CD14-positive monocyte (primary cell): Measurements from ENCODE around the gene IFT122. TPM values are rescaled to one million over a fixed set of nuclear protein-coding genes. Genes with fewer than 3 reads are reported as not detected.
"Not testable (repeated sequence)": the region's sequence is repeated elsewhere in the genome, so short reads cannot be mapped to it uniquely, and the experiment has no call there.

Experiments used
- DNase-seq, 3 donors: peaks; one replicate each; pipeline ENCODE4 v3.0.0-alpha.2; 2011 to 2022
- H2AFZ ChIP-seq: 2 replicates; pipeline ENCODE4 v1.6.0; 2012; ENCODE audit warnings: mild to moderate bottlenecking, low read depth, low read length, inconsistent platforms; ENCODE audit not compliant: insufficient read depth, poor library complexity, severe bottlenecking
- H3K27ac ChIP-seq, 2 donors: 1 replicate in 1 of 2; 2 replicates in 1 of 2; pipeline ENCODE4 v1.5.1; 2012 to 2013; ENCODE audit warnings: low read length in 2 of 2, control low read depth in 1 of 2, inconsistent platforms in 1 of 2, low read depth in 1 of 2, mild to moderate bottlenecking in 1 of 2
- H3K27me3 ChIP-seq, 2 donors: one replicate each; pipeline versions ENCODE4 v1.6.0 to v1.6.1; 2011 to 2013; ENCODE audit warnings: low read length in 2 of 2; ENCODE audit not compliant: control insufficient read depth in 2 of 2, insufficient read depth in 2 of 2
- H3K36me3 ChIP-seq, 2 donors: replicated peaks in 1 of 2; 1 replicate in 1 of 2; 2 replicates in 1 of 2; pipeline versions ENCODE4 v1.5.1 to v1.6.1; 2012 to 2013; ENCODE audit warnings: low read length in 2 of 2, control low read depth in 1 of 2, inconsistent platforms in 1 of 2, mild to moderate bottlenecking in 1 of 2; ENCODE audit not compliant: insufficient read depth in 2 of 2, control insufficient read depth in 1 of 2
- H3K4me1 ChIP-seq, 2 donors: 1 replicate in 1 of 2; 2 replicates in 1 of 2; pipeline versions ENCODE4 v1.5.1 to v1.6.1; 2012 to 2013; ENCODE audit warnings: low read length in 2 of 2, control low read depth in 1 of 2, inconsistent platforms in 1 of 2, mild to moderate bottlenecking in 1 of 2, moderate library complexity in 1 of 2; ENCODE audit not compliant: insufficient read depth in 2 of 2, control insufficient read depth in 1 of 2
- H3K4me2 ChIP-seq: replicated peaks from 2 replicates; pipeline ENCODE3; 2012; ENCODE audit warnings: low read length, moderate library complexity, mild to moderate bottlenecking; ENCODE audit not compliant: poor library complexity, severe bottlenecking; ENCODE audit errors: extremely low read depth
- H3K4me3 ChIP-seq, 3 experiments: fragments of 200-600 bp in 1 of 3; sonication (generic) in 1 of 3; replicated peaks in 1 of 3; 1 replicate in 2 of 3; 2 replicates in 1 of 3; pipeline ENCODE4 v1.5.1; 2011 to 2013; ENCODE audit warnings: low read length in 3 of 3, mild to moderate bottlenecking in 3 of 3, control low read depth in 2 of 3, low read depth in 2 of 3, inconsistent platforms in 1 of 3, moderate library complexity in 1 of 3
- H3K79me2 ChIP-seq: 2 replicates; pipeline ENCODE4 v1.6.0; 2012; ENCODE audit warnings: mild to moderate bottlenecking, control low read depth, inconsistent platforms, low read length, moderate library complexity; ENCODE audit not compliant: insufficient read depth
- H3K9ac ChIP-seq: 2 replicates; pipeline ENCODE4 v1.6.0; 2017; ENCODE audit warnings: low read length, mild to moderate bottlenecking; ENCODE audit not compliant: insufficient read depth, poor library complexity, severe bottlenecking
- H3K9me3 ChIP-seq, 2 donors: replicated peaks in 1 of 2; 1 replicate in 1 of 2; 2 replicates in 1 of 2; pipeline versions ENCODE4 v1.5.1 to v1.6.1; 2012 to 2013; ENCODE audit warnings: low read length in 2 of 2, control low read depth in 1 of 2; ENCODE audit not compliant: control insufficient read depth in 1 of 2, insufficient read depth in 1 of 2
- H4K20me1 ChIP-seq: 2 replicates; pipeline ENCODE4 v1.6.0; 2012; ENCODE audit warnings: mild to moderate bottlenecking, low read length, control low read depth, moderate library complexity; ENCODE audit not compliant: insufficient read depth
- H3K27ac Mint-ChIP-seq, 7 donors: one replicate each; pipeline ENCODE4 v1.8.0; 2020; ENCODE audit warnings: mild to moderate bottlenecking in 7 of 7, mixed read lengths in 7 of 7, moderate library complexity in 6 of 7, inconsistent platforms in 2 of 7
- H3K27me3 Mint-ChIP-seq, 3 donors: one replicate each; pipeline ENCODE4 v1.8.0; 2021 to 2022; ENCODE audit warnings: low read depth in 3 of 3, mild to moderate bottlenecking in 3 of 3, mixed read lengths in 3 of 3, moderate library complexity in 3 of 3, inconsistent platforms in 1 of 3
- H3K36me3 Mint-ChIP-seq, 2 donors: one replicate each; pipeline ENCODE4 v1.8.0; 2020; ENCODE audit warnings: mixed read lengths in 2 of 2, inconsistent platforms in 1 of 2, mild to moderate bottlenecking in 1 of 2
- H3K4me1 Mint-ChIP-seq: one replicate; pipeline ENCODE4 v1.8.0; 2020; ENCODE audit warnings: mild to moderate bottlenecking, mixed read lengths
- H3K4me3 Mint-ChIP-seq, 2 donors: one replicate each; pipeline ENCODE4 v1.8.0; 2020; ENCODE audit warnings: mild to moderate bottlenecking in 2 of 2, mixed read lengths in 2 of 2, moderate library complexity in 1 of 2
- H3K9me3 Mint-ChIP-seq, 7 donors: one replicate each; pipeline ENCODE4 v1.8.0; 2020 to 2022; ENCODE audit warnings: mixed read lengths in 7 of 7, mild to moderate bottlenecking in 6 of 7, moderate library complexity in 6 of 7, inconsistent platforms in 2 of 7
- CTCF ChIP-seq: fragments of 200-600 bp; IDR thresholded peaks from one replicate; pipeline ENCODE4 v1.8.0; 2022; ENCODE audit warnings: antibody characterized with exemption, mild to moderate bottlenecking
- WGBS: methylation state at CpG from one replicate; pipeline ENCODE4 v1.1.5; 2013; ENCODE audit warnings: missing lambda C conversion rate; ENCODE audit not compliant: insufficient coverage; 5-methylcytosine and 5-hydroxymethylcytosine counted together
- intact Hi-C, 2 donors: fragments of 100-400 bp; cut with micrococcal nuclease; formaldehyde crosslinking; loops; one replicate each; pipeline versions ENCODE4 v1.15.0 to v1.15.1; 2023
- polyA plus RNA-seq, 3 donors: library from polyadenylated mRNA; depleted of rRNA in 1 of 3; unstranded in 2 of 3; stranded (reverse) in 1 of 3; fragments of 300-500 nt in 2 of 3; fragments of >200 nt in 1 of 3; fragmentation: Illumina TruSeq in 2 of 3; gene quantifications; 1 replicate in 2 of 3; 2 replicates in 1 of 3; pipeline ENCODE4 v1.2.3, GENCODE V29; 2012 to 2021

The IFT122 gene
- polyA plus RNA-seq, 3 donors = 3.3 to 12.2 (median 3.6) TPM

DNA sequence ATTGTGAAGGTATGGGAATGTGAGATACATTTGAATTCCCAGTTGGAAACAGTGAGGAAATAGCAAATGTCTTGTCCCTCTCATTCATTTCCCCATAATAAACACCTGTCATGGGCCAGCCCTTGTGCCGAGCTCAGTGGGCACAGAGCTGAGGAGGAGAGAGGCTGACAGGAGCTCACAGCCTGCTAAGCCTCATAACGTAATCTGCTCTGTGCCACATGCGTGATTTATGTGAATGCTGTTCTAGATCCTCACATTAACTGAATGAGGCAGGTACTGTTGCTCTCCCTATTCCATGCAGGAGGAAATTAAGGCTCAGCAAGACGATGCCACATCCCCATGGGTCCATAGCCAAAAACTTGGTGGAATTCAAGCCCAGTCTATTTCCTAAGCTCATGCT is 53.2 kb downstream of the IFT122 start:
- peaks cover 0 to 1% (median 0%) of the 10 kb centered on the region in 3 donors for H3K27me3 Mint-ChIP-seq
- Histone ChIP-seq H3K27me3 (no peaks in the 10 kb centered on the region), H3K27ac (no peak overlapping the region), H2AFZ (no peak overlapping the region), H3K4me3 (no peak overlapping the region), H4K20me1 (no peaks in the 10 kb centered on the region), H3K4me2 (no peak overlapping the region), H3K36me3 (peaks cover 4 to 62% of the 10 kb centered on the region in 2 donors), H3K79me2 (no peaks in the 10 kb centered on the region), H3K9me3 (no peaks in the 10 kb centered on the region), H3K4me1 (peaks cover 27 to 28% of the 10 kb centered on the region in 2 donors), H3K9ac (no peak overlapping the region)
- H3K9me3 Mint-ChIP-seq = peaks cover 0 to 1% (median 0%) of the 10 kb centered on the region in 7 donors
- H3K4me1 Mint-ChIP-seq = peaks cover 26% of the 10 kb centered on the region
- intact Hi-C loops = loop anchor here (5.0 to 10.0 kb wide), 4 partner anchors 34 to 439 kb away; partner anchors contain the start of gene RHO (in 1 of the 2)
- WGBS = 100% methylated on average over 3 of the region's 4 CpGs
- H3K36me3 Mint-ChIP-seq = peaks cover 44 to 50% of the 10 kb centered on the region in 2 donors
- no peak overlapping the region for H3K4me3 Mint-ChIP-seq
- no peak for TF ChIP-seq CTCF
- DNase-seq = no peak
- peak overlapping the region in 2 of 7 donors; percentile 34 to 60 for H3K27ac Mint-ChIP-seq

GRCh38 chr3:129494499-129494898 is 54.5 kb downstream of the IFT122 start:
- peaks cover 14 to 15% of the 10 kb centered on the region in 2 donors for H3K4me1 ChIP-seq
- not testable (repeated sequence) for H3K9me3 Mint-ChIP-seq, H3K27ac ChIP-seq, H3K4me3 Mint-ChIP-seq, H3K27me3 Mint-ChIP-seq, H3K27me3 ChIP-seq, H2AFZ ChIP-seq, H3K9me3 ChIP-seq, H3K79me2 ChIP-seq, H3K9ac ChIP-seq, H4K20me1 ChIP-seq, H3K4me2 ChIP-seq, DNase-seq, H3K4me3 ChIP-seq, H3K27ac Mint-ChIP-seq
- H3K36me3 ChIP-seq = peaks cover 4 to 62% of the 10 kb centered on the region in 2 donors
- H3K4me1 Mint-ChIP-seq = peaks cover 17% of the 10 kb centered on the region
- 93% methylated on average over 3 of the region's 5 CpGs for WGBS
- intact Hi-C loops = loop anchor here (5.0 to 10.0 kb wide), 4 partner anchors 33 to 438 kb away; partner anchors contain the start of gene RHO (in 1 of the 2)
- H3K36me3 Mint-ChIP-seq = peaks cover 40 to 50% of the 10 kb centered on the region in 2 donors

- not testable (repeated sequence) for H3K9ac ChIP-seq, H3K4me2 ChIP-seq, H3K79me2 ChIP-seq, H3K27ac ChIP-seq, H3K4me3 Mint-ChIP-seq, H3K4me3 ChIP-seq, H3K27me3 Mint-ChIP-seq, DNase-seq, H3K9me3 Mint-ChIP-seq, H3K4me1 ChIP-seq, H4K20me1 ChIP-seq, H3K27me3 ChIP-seq, H3K9me3 ChIP-seq, H2AFZ ChIP-seq
- peaks cover 4 to 67% of the 10 kb centered on the region in 2 donors for H3K36me3 ChIP-seq
- H3K4me1 Mint-ChIP-seq = peaks cover 12% of the 10 kb centered on the region
- peak overlapping the region in 1 of 7 donors; percentile 46 for H3K27ac Mint-ChIP-seq
- 83% methylated on average over 6 of the region's 10 CpGs for WGBS
- intact Hi-C loops = loop anchor here in 1 of 2 donors (10.0 kb wide), 1 partner anchor 130 kb away; no protein-coding TSS in a partner anchor
- peaks cover 44 to 55% of the 10 kb centered on the region in 2 donors for H3K36me3 Mint-ChIP-seq
Observed at GRCh38 chr3:129495006-129495639, 55.1 kb downstream of the IFT122 start.

GRCh38 chr3:129497876-129498275 is 57.9 kb downstream of the IFT122 start:
- DNase-seq, H3K4me3 ChIP-seq, H3K27ac Mint-ChIP-seq, H3K79me2 ChIP-seq, H3K27ac ChIP-seq, H3K4me3 Mint-ChIP-seq, H3K4me1 ChIP-seq, H4K20me1 ChIP-seq, H3K9me3 ChIP-seq, H3K9ac ChIP-seq, H3K27me3 ChIP-seq, H3K9me3 Mint-ChIP-seq, H3K27me3 Mint-ChIP-seq, H3K4me1 Mint-ChIP-seq, H2AFZ ChIP-seq, H3K4me2 ChIP-seq: not testable (repeated sequence)
- H3K36me3 Mint-ChIP-seq = peaks cover 56 to 57% of the 10 kb centered on the region in 2 donors
- H3K36me3 ChIP-seq = peaks cover 9 to 80% of the 10 kb centered on the region in 2 donors
- intact Hi-C loops = loop anchor here in 1 of 2 donors (10.0 kb wide), 1 partner anchor 127 kb away; no protein-coding TSS in a partner anchor
- 89% methylated on average over 1 of the region's 2 CpGs for WGBS
